GM21825 (cell line): Measurements from ENCODE around the gene PRKCI.
A peak's percentile ranks its signal among the peaks of the same experiment; 100 is the strongest.
"Not testable (repeated sequence)": the region's sequence is repeated elsewhere in the genome, so short reads cannot be mapped to it uniquely, and the experiment has no call there.

Experiments
- ATAC-seq: cut with Tn5 transposase; IDR thresholded peaks from one replicate; pipeline ENCODE4 v1.9.1; 2021; ENCODE audit warnings: mild to moderate bottlenecking, moderate library complexity; ENCODE audit not compliant: unreplicated experiment

PRKCI gene

GRCh38 chr3:170222647-170223541, 670 bp downstream of the PRKCI start:
- ATAC-seq, result peak; percentile 30

GRCh38 chr3:170225166-170225565, 2.9 kb downstream of the PRKCI start:
- ATAC-seq, result no peak

GRCh38 chr3:170226426-170226960, 4.3 kb downstream of the PRKCI start:
- no peak for ATAC-seq

- no peak for ATAC-seq
Measured at GRCh38 chr3:170228093-170228766, 6.0 kb downstream of the PRKCI start.

- no peak for ATAC-seq
Measured at GRCh38 chr3:170232266-170232665, 10.0 kb downstream of the PRKCI start.

- no peak for ATAC-seq
Measured at GRCh38 chr3:170233530-170233929, 11.3 kb downstream of the PRKCI start.

GRCh38 chr3:170240142-170240541, 17.9 kb downstream of the PRKCI start:
- no peak for ATAC-seq

GRCh38 chr3:170240671-170241070, 18.4 kb downstream of the PRKCI start:
- no peak for ATAC-seq

GRCh38 chr3:170244576-170244975, 22.4 kb downstream of the PRKCI start:
- no peak for ATAC-seq

- no peak for ATAC-seq
Measured at GRCh38 chr3:170247875-170248274, 25.7 kb downstream of the PRKCI start.

- peak; percentile 1 for ATAC-seq
Measured at GRCh38 chr3:170256597-170256996, 34.4 kb downstream of the PRKCI start.

GRCh38 chr3:170257145-170257544, 34.9 kb downstream of the PRKCI start:
- ATAC-seq, result peak; percentile 58

GRCh38 chr3:170258105-170258487, 35.9 kb downstream of the PRKCI start:
- peak; percentile 12 for ATAC-seq

- ATAC-seq, result no peak
Measured at GRCh38 chr3:170259907-170260306, 37.7 kb downstream of the PRKCI start.

- ATAC-seq, result no peak
Measured at GRCh38 chr3:170267793-170268192, 45.6 kb downstream of the PRKCI start.

GRCh38 chr3:170269673-170270254, 47.5 kb downstream of the PRKCI start:
- not testable (repeated sequence) for ATAC-seq

- ATAC-seq, result no peak
Measured at GRCh38 chr3:170270282-170270881, 48.2 kb downstream of the PRKCI start.

- no peak for ATAC-seq
Measured at GRCh38 chr3:170274641-170275040, 52.4 kb downstream of the PRKCI start.

- no peak for ATAC-seq
Measured at GRCh38 chr3:170275832-170276231, 53.6 kb downstream of the PRKCI start.

GRCh38 chr3:170277311-170277710, 55.1 kb downstream of the PRKCI start:
- not testable (repeated sequence) for ATAC-seq
